NCI-H524 treated with DMSO at 0.1 percent for 48 hours (cell line): ENCODE measurements around the gene AGAP2.
"Not testable (repeated sequence)": the region's sequence is repeated elsewhere in the genome, so short reads cannot be mapped to it uniquely, and the experiment has no call there.

ENCODE experiments used
- DNase-seq: peaks from one replicate; lab custom pipeline; 2025; lab: John Stamatoyannopoulos, UW

AGAP2 gene

GRCh38 chr12:57694459-57695019, 44.0 kb downstream of the AGAP2 start:
- DNase-seq, result no peak

GRCh38 chr12:57693659-57694458, 44.7 kb downstream of the AGAP2 start, which contains the start of gene OS9:
Gene OS9, plus strand, starts transcription at chr12:57694132. Its CDS starts 30 bp downstream, at chr12:57694162.
- peak; percentile 99 for DNase-seq

GRCh38 chr12:57693317-57693658, 45.3 kb downstream of the AGAP2 start:
- no peak for DNase-seq

GRCh38 chr12:57692500-57692899, 46.0 kb downstream of the AGAP2 start:
- DNase-seq, result no peak

GRCh38 chr12:57688931-57689330, 49.6 kb downstream of the AGAP2 start:
- DNase-seq, result no peak

- no peak for DNase-seq
These were observed 50.7 kb downstream of the AGAP2 start for GRCh38 chr12:57687862-57688261.

GRCh38 chr12:57679697-57680096, 58.8 kb downstream of the AGAP2 start:
- DNase-seq, result no peak

- not testable (repeated sequence) for DNase-seq
These were observed 60.6 kb downstream of the AGAP2 start for GRCh38 chr12:57677947-57678346.

GRCh38 chr12:57674691-57675090, 63.9 kb downstream of the AGAP2 start:
- DNase-seq, result no peak
